NCI-H2196 (cell line): ENCODE results near the gene ACP4.

Experiments used
- DNase-seq: peaks from one replicate; lab custom pipeline; 2025; ENCODE audit not compliant: unreplicated experiment; lab: John Stamatoyannopoulos, UW

The ACP4 gene

DNA sequence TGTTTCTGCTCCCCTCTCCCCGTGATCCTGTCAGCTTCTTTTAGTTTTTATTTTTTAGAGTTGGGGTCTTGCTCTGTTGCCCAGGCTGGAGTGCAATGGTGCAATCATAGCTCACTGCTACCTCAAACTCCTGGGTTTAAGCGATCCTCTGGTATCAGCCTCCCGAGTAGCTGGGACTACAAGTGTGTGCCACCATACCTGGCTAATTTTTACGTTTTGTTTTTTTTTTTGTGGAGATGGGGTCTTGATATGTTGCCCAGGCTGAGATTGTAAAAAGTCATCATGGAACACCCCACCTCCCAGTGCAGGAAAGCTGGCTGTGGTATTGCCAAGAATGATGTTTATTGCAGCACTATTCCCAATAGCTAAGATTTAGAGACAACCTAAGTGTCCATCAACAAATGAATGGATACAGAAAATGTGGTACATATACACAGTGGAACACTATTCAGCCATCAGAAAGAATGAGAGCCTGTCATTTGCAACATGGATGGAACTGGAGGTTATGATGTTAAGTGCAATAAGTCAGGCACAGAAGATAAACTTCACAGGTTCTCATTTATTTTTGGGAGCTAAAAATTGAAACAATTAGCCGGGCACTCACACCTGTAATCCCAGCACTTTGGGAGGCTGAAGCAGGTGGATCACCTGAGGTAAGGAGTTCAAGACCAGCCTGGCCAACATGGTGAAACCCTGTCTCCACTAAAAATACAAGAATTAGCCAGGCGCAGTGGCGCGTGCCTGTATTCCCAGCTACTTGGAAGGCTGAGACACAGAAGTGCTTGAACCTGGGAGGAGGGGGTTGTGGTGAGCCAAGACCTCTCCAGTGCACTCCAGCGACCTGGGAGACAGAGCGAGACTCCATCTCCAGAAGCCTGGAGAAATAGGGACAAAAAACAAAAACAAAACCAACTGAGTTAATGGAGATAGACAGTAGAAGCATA, 49.8 kb downstream of the ACP4 start:
- DNase-seq: no peak

- no peak for DNase-seq
Measured at GRCh38 chr19:50842130-50842529, 51.9 kb downstream of the ACP4 start.

- DNase-seq: no peak
Measured at GRCh38 chr19:50843205-50843604, 53.0 kb downstream of the ACP4 start.

GRCh38 chr19:50843701-50844221, 53.5 kb downstream of the ACP4 start:
- peak; percentile 29 for DNase-seq

GRCh38 chr19:50844296-50844935, 54.2 kb downstream of the ACP4 start:
- DNase-seq: peak; percentile 69
